ENCODE results near the gene USP25. TPM values are rescaled to one million over a fixed set of nuclear protein-coding genes. Genes with fewer than 3 reads are reported as not detected.
A peak's percentile ranks its signal among the peaks of the same experiment; 100 is the strongest.

USP25 gene
- polyA plus RNA-seq, 1 experiment, result 11.1 TPM

DNA sequence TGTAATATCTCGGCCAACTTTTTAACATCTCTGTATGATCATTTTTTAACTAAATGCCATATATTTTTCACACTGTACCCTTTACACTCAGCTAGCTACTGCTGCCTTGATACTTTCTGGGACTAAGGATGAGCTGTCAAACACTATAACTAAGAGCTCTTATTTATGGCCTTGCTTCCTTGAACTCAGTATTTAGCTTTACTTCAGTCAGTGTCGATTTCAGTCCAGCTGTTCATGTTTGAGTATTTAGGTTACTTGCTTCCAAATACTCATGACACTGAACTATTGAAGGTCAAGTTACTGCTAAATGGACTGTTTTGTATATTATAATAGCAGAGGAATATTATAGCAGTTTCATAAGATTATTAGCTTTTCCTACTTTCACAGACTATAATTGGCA lies 25.9 kb upstream of the USP25 start:
- Histone ChIP-seq H3K36me3 (ENCODE audit: control insufficient read depth, insufficient read depth, low read length) (no peaks in the 10 kb centered on the region), H3K4me3 (ENCODE audit: low read depth, low read length) (no peak overlapping the region), H3K27me3 (ENCODE audit: control insufficient read depth, insufficient read depth, low read length) (no peaks in the 10 kb centered on the region)
- no peak for DNase-seq (ENCODE audit: low read depth)
- ChIA-PET POLR2A (no interaction called here), CTCF (no interaction called here)
- TF ChIP-seq CTCF (IDR thresholded peaks at IDR 0.05; ENCODE audit: insufficient read depth, low read depth, low read length), result no peak

- no peaks in the 10 kb centered on the region for H3K27me3 ChIP-seq (ENCODE audit: control insufficient read depth, insufficient read depth, low read length)
- no peak overlapping the region for H3K4me3 ChIP-seq (ENCODE audit: low read depth, low read length)
- DNase-seq (ENCODE audit: low read depth), result peak; percentile 77
- ChIA-PET CTCF (no interaction called here), POLR2A (no interaction called here)
- no peaks in the 10 kb centered on the region for H3K36me3 ChIP-seq (ENCODE audit: control insufficient read depth, insufficient read depth, low read length)
- no peak for TF ChIP-seq CTCF (IDR thresholded peaks at IDR 0.05; ENCODE audit: insufficient read depth, low read depth, low read length)
These were observed 23.1 kb upstream of the USP25 start for GRCh38 chr21:15706696-15707095.

DNA sequence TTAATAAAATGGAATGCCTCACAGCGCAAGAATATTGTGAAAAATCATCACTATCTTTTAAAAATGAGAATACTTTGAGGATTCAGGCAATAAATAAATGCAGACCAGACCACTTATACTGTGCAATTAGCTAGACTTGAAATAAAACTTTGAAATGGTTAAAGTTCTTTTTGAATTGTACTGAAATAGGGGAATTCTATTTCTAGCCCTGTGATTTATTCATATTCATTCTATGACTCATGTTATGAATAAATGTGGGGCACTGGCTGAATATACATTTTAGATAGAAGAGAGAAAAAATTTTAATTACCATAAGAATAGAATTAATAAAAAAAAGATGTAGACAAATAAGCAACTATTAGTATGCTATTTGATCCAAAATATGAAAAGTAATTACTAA lies 16.4 kb upstream of the USP25 start:
- ChIA-PET POLR2A (no interaction called here), CTCF (no interaction called here)
- no peak for DNase-seq (ENCODE audit: low read depth)
- H3K4me3 ChIP-seq (ENCODE audit: low read depth, low read length), result no peak overlapping the region
- TF ChIP-seq CTCF (IDR thresholded peaks at IDR 0.05; ENCODE audit: insufficient read depth, low read depth, low read length), result no peak
- H3K27me3 ChIP-seq (ENCODE audit: control insufficient read depth, insufficient read depth, low read length), result no peaks in the 10 kb centered on the region
- H3K36me3 ChIP-seq (ENCODE audit: control insufficient read depth, insufficient read depth, low read length), result no peaks in the 10 kb centered on the region

GRCh38 chr21:15718711-15719110 lies 11.1 kb upstream of the USP25 start:
- no peaks in the 10 kb centered on the region for H3K36me3 ChIP-seq (ENCODE audit: control insufficient read depth, insufficient read depth, low read length)
- no peak overlapping the region for H3K4me3 ChIP-seq (ENCODE audit: low read depth, low read length)
- ChIA-PET POLR2A (no interaction called here), CTCF (no interaction called here)
- TF ChIP-seq CTCF (IDR thresholded peaks at IDR 0.05; ENCODE audit: insufficient read depth, low read depth, low read length), result no peak
- H3K27me3 ChIP-seq (ENCODE audit: control insufficient read depth, insufficient read depth, low read length), result no peaks in the 10 kb centered on the region
- DNase-seq (ENCODE audit: low read depth), result no peak

DNA sequence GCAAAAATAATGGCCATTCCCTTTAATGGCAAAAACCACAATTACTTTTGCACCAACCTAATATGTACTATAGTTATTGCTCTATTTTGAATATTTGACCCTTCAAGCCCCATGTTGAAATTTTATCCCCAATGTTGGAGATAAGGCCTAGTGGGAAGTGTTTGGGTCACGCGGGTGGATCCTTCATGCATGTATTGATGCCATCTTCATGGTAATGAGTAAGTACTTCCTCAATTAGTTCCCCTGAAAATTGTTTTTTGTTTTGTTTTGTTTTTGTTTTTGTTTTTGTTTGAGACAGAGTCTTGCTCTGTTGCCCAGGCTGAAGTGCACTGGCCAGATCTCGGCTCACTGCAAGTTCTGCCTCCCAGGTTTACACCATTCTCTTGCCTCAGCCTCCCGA lies 9.8 kb upstream of the USP25 start:
- ChIA-PET CTCF (no interaction called here), POLR2A (no interaction called here)
- Histone ChIP-seq H3K36me3 (ENCODE audit: control insufficient read depth, insufficient read depth, low read length) (no peaks in the 10 kb centered on the region), H3K4me3 (ENCODE audit: low read depth, low read length) (no peak overlapping the region), H3K27me3 (ENCODE audit: control insufficient read depth, insufficient read depth, low read length) (peaks cover under 1% of the 10 kb centered on the region; the same call in 1 of the 2 replicates)
- DNase-seq (ENCODE audit: low read depth), result no peak
- TF ChIP-seq CTCF (IDR thresholded peaks at IDR 0.05; ENCODE audit: insufficient read depth, low read depth, low read length), result no peak

All from BJ (cell line).